H9 (cell line): ENCODE results near the gene ARSG. TPM values are rescaled to one million over a fixed set of nuclear protein-coding genes. Genes with fewer than 3 reads are reported as not detected.

Experiments
- DNase-seq: peaks from one replicate; pipeline ENCODE4 v3.0.0-alpha.2; 2017
- H2AFZ ChIP-seq: one replicate; pipeline ENCODE4 v1.6.1; 2013; ENCODE audit warnings: mild to moderate bottlenecking, low read length, control low read depth, moderate library complexity
- H2AK5ac ChIP-seq: 2 replicates; pipeline ENCODE4 v1.6.1; 2013; ENCODE audit warnings: low read length, control low read depth, mixed read lengths; ENCODE audit not compliant: insufficient read length
- H2BK120ac ChIP-seq: one replicate; pipeline ENCODE4 v1.6.1; 2013; ENCODE audit warnings: low read depth, mild to moderate bottlenecking, low read length, control low read depth, inconsistent platforms; ENCODE audit not compliant: poor library complexity, severe bottlenecking
- H2BK12ac ChIP-seq: 2 replicates; pipeline ENCODE4 v1.6.1; 2013; ENCODE audit warnings: low read length, control low read depth, mixed read lengths, low read depth; ENCODE audit not compliant: insufficient read length
- H2BK15ac ChIP-seq: 2 replicates; pipeline ENCODE4 v1.6.1; 2013; ENCODE audit warnings: low read depth, low read length, control low read depth
- H2BK20ac ChIP-seq: one replicate; pipeline ENCODE4 v1.6.1; 2013; ENCODE audit warnings: low read depth, mild to moderate bottlenecking, low read length, control low read depth, inconsistent platforms; ENCODE audit not compliant: poor library complexity, severe bottlenecking
- H2BK5ac ChIP-seq: 2 replicates; pipeline ENCODE4 v1.6.1; 2013; ENCODE audit warnings: low read length, control low read depth, mixed read lengths; ENCODE audit not compliant: insufficient read length
- H3K14ac ChIP-seq: 2 replicates; pipeline ENCODE4 v1.6.1; 2013; ENCODE audit warnings: low read length, control low read depth; ENCODE audit not compliant: insufficient read depth
- H3K18ac ChIP-seq: 2 replicates; pipeline ENCODE4 v1.6.1; 2013; ENCODE audit warnings: low read depth, mild to moderate bottlenecking, mixed read lengths, low read length, control low read depth; ENCODE audit not compliant: insufficient read length
- H3K23ac ChIP-seq: 2 replicates; pipeline ENCODE4 v1.6.1; 2013; ENCODE audit warnings: low read length, control low read depth, mixed read lengths, low read depth; ENCODE audit not compliant: insufficient read length
- H3K23me2 ChIP-seq: 2 replicates; pipeline ENCODE4 v1.6.1; 2013; ENCODE audit warnings: low read depth, mild to moderate bottlenecking, mixed read lengths, low read length, control low read depth; ENCODE audit not compliant: insufficient read length, poor library complexity, severe bottlenecking
- H3K27ac ChIP-seq: 2 replicates; pipeline ENCODE4 v1.5.1; 2013; ENCODE audit warnings: low read length, control low read depth, mixed read lengths, low read depth; ENCODE audit not compliant: insufficient read length
- H3K27me3 ChIP-seq: 2 replicates; pipeline ENCODE4 v1.6.1; 2013; ENCODE audit warnings: low read length, control low read depth, inconsistent platforms; ENCODE audit not compliant: insufficient read depth
- H3K4ac ChIP-seq: 2 replicates; pipeline ENCODE4 v1.6.1; 2013; ENCODE audit warnings: low read depth, mild to moderate bottlenecking, control low read depth, inconsistent platforms, low read length, moderate library complexity
- H3K4me1 ChIP-seq: 2 replicates; pipeline ENCODE4 v1.6.1; 2013; ENCODE audit warnings: low read length, control low read depth, inconsistent platforms; ENCODE audit not compliant: insufficient read depth
- H3K4me2 ChIP-seq: 2 replicates; pipeline ENCODE4 v1.6.1; 2013; ENCODE audit warnings: low read length, control low read depth, mixed read lengths; ENCODE audit not compliant: insufficient read length, insufficient read depth
- H3K56ac ChIP-seq: 2 replicates; pipeline ENCODE4 v1.6.1; 2013; ENCODE audit warnings: low read depth, mild to moderate bottlenecking, mixed read lengths, low read length, control low read depth; ENCODE audit not compliant: insufficient read length
- H3K79me1 ChIP-seq: 2 replicates; pipeline ENCODE4 v1.6.1; 2013; ENCODE audit warnings: low read depth, mild to moderate bottlenecking, moderate library complexity, low read length, control low read depth, inconsistent platforms; ENCODE audit not compliant: insufficient read depth, poor library complexity, severe bottlenecking
- H3K79me2 ChIP-seq: 2 replicates; pipeline ENCODE4 v1.6.1; 2013; ENCODE audit warnings: low read length, control low read depth, inconsistent platforms; ENCODE audit not compliant: insufficient read depth
- H3K9ac ChIP-seq: 2 replicates; pipeline ENCODE4 v1.6.1; 2013; ENCODE audit warnings: low read length, control low read depth, mixed read lengths; ENCODE audit not compliant: insufficient read length; ENCODE audit errors: extremely low read depth
- H3K9me3 ChIP-seq: one replicate; pipeline ENCODE4 v1.6.1; 2013; ENCODE audit warnings: low read depth, low read length, inconsistent platforms; ENCODE audit not compliant: control insufficient read depth
- H3T11ph ChIP-seq: one replicate; pipeline ENCODE4 v1.6.1; 2013; ENCODE audit warnings: mild to moderate bottlenecking, low read length, control low read depth, inconsistent platforms
- H4K20me1 ChIP-seq: one replicate; pipeline ENCODE4 v1.6.1; 2013; ENCODE audit not compliant: control insufficient read depth, insufficient read length, insufficient read depth
- H4K5ac ChIP-seq: 2 replicates; pipeline ENCODE4 v1.6.1; 2013; ENCODE audit warnings: low read depth, mild to moderate bottlenecking, mixed read lengths, low read length, control low read depth; ENCODE audit not compliant: insufficient read length
- H4K8ac ChIP-seq: replicated peaks from 2 replicates; pipeline ENCODE4 v1.6.1; 2013; ENCODE audit warnings: low read length, control low read depth, mixed read lengths, low read depth; ENCODE audit not compliant: insufficient read length
- H4K91ac ChIP-seq: 2 replicates; pipeline ENCODE4 v1.6.1; 2013; ENCODE audit warnings: low read depth, mild to moderate bottlenecking, moderate library complexity, mixed read lengths, low read length, control low read depth; ENCODE audit not compliant: insufficient read length
- H3K27ac Mint-ChIP-seq, 3 experiments: 2 replicates in 2 of 3; 3 replicates in 1 of 3; pipeline ENCODE4 v1.8.0; 2020 to 2021; ENCODE audit warnings: mixed read lengths in 3 of 3, mild to moderate bottlenecking in 1 of 3, moderate library complexity in 1 of 3
- H3K27me3 Mint-ChIP-seq: 2 replicates; pipeline ENCODE4 v1.8.0; 2021; ENCODE audit warnings: low read depth, mild to moderate bottlenecking, moderate library complexity, mixed read lengths
- H3K36me3 Mint-ChIP-seq, 3 experiments: 2 replicates in 2 of 3; 3 replicates in 1 of 3; pipeline ENCODE4 v1.8.0; 2020 to 2021; ENCODE audit warnings: low read depth in 3 of 3, mixed read lengths in 3 of 3; ENCODE audit not compliant: insufficient read depth in 1 of 3
- H3K4me1 Mint-ChIP-seq, 2 experiments: 2 replicates each; pipeline ENCODE4 v1.8.0; 2020; ENCODE audit warnings: mixed read lengths in 2 of 2
- H3K4me3 Mint-ChIP-seq, 2 experiments: 2 replicates in 1 of 2; 3 replicates in 1 of 2; pipeline ENCODE4 v1.8.0; 2020 to 2021; ENCODE audit warnings: mild to moderate bottlenecking in 2 of 2, mixed read lengths in 2 of 2, moderate library complexity in 1 of 2
- H3K9me3 Mint-ChIP-seq, 2 experiments: 2 replicates in 1 of 2; 3 replicates in 1 of 2; pipeline ENCODE4 v1.8.0; 2020; ENCODE audit warnings: mild to moderate bottlenecking in 2 of 2, mixed read lengths in 2 of 2, moderate library complexity in 1 of 2
- CTCF ChIP-seq: fragments of 200-600 bp; sonication (generic); conservative IDR thresholded peaks from 3 replicates; pipeline ENCODE4 v1.8.0; 2021; ENCODE audit warnings: antibody characterized with exemption, mild to moderate bottlenecking
- WGBS: extraction: QIAGEN DNeasy Blood & Tissue Kit; methylation state at CpG from one replicate; pipeline ENCODE4 v1.1.7; 2013; ENCODE audit warnings: missing lambda C conversion rate, low lambda C conversion rate, mixed read lengths; ENCODE audit not compliant: insufficient read length; ENCODE audit errors: extremely low coverage; 5-methylcytosine and 5-hydroxymethylcytosine counted together
- total RNA-seq: library from RNA; stranded (reverse); gene quantifications from 2 replicates; pipeline ENCODE4 v1.2.1, GENCODE V29; 2021

ARSG gene
- total RNA-seq, 1 experiment from 2014 or later, result 3.6 TPM

GRCh38 chr17:68450391-68450790 is 159.1 kb downstream of the ARSG start:
- no peak overlapping the region for H2BK15ac ChIP-seq
- no peak overlapping the region for H3K4me2 ChIP-seq
- H4K91ac ChIP-seq, result no peak overlapping the region
- no peak overlapping the region for H3K9ac ChIP-seq
- no peaks in the 10 kb centered on the region for H4K20me1 ChIP-seq
- no peak overlapping the region for H3K4ac ChIP-seq
- H4K5ac ChIP-seq, result no peak overlapping the region
- H3K27ac Mint-ChIP-seq, result no peak overlapping the region; a peak in 1 of 7 replicates
- no peaks in the 10 kb centered on the region for H3K27me3 Mint-ChIP-seq
- no peak overlapping the region for H3K14ac ChIP-seq
- H3K27me3 ChIP-seq, result no peaks in the 10 kb centered on the region; the same call in 1 of the 2 replicates
- H3K79me2 ChIP-seq, result no peaks in the 10 kb centered on the region
- no peaks in the 10 kb centered on the region for H3K79me1 ChIP-seq
- no peak overlapping the region for H2BK12ac ChIP-seq
- no peak overlapping the region for H3K27ac ChIP-seq
- H3K4me1 Mint-ChIP-seq, result peaks cover 2 to 4% of the 10 kb centered on the region in 2 experiments; a peak in 1 of 4 replicates
- H3K4me1 ChIP-seq, result no peaks in the 10 kb centered on the region
- no peak overlapping the region for H2BK5ac ChIP-seq
- no peak for TF ChIP-seq CTCF
- no peaks in the 10 kb centered on the region for H3K9me3 ChIP-seq
- no peak overlapping the region for H2AFZ ChIP-seq
- no peak overlapping the region for H4K8ac ChIP-seq
- no CpG with 5 or more reads among the region's 8 CpGs for WGBS
- no peak overlapping the region for H3K4me3 Mint-ChIP-seq
- H3K23me2 ChIP-seq, result no peaks in the 10 kb centered on the region
- no peaks in the 10 kb centered on the region for H3K9me3 Mint-ChIP-seq
- no peak overlapping the region for H2AK5ac ChIP-seq
- no peak overlapping the region for H3K56ac ChIP-seq
- H2BK120ac ChIP-seq, result no peak overlapping the region
- H3K36me3 Mint-ChIP-seq, result peaks cover 13 to 21% (median 18%) of the 10 kb centered on the region in 3 experiments; a peak in 6 of 7 replicates
- no peak overlapping the region for H3K23ac ChIP-seq
- no peak for DNase-seq
- H3K18ac ChIP-seq, result no peak overlapping the region
- no peak overlapping the region for H3T11ph ChIP-seq
- no peak overlapping the region for H2BK20ac ChIP-seq
